ENCODE data around the gene PMEPA1.

The PMEPA1 gene

DNA sequence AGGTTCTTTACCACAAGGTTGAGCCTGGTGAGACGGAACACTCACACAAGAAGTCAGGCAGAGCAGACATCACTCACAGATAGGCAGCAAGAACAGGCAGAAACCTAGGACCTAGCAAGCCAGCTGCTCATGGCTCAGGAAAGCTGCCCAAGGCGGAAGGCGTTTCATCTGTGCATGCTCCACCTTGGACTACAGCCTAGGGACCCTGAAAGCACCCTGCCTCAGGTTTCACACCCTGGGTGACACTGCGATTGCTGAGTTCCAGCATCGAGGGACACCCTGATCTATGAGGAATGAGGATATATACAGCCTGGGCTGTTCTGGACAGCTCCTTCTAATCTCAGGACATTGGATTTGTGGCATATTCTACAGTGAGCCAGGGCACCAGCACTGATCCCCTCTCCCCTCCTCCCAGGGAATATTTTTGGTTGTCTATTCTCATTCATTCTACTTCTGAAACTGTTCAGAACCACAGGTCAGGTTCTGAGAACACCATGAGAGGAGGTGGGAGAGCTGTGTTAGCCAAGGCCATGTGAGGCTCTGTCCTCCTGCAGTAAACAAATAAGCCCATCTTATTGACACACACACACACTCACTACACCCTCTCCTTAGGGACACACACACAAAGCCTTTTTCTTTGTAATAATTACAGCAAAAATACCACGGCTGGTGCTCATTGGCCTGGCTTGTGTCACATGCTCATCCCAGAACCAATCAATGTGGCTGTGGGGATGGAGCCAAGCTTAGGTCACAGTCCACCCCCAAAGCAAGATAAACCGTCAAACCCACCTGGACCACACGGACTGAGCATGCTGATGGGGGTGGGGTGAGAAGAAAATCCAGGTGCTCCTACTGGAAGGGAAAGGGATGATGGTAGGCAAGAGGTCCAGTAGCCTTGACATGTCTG, 26.3 kb upstream of the PMEPA1 start:
- no peak for DNase-seq

DNA sequence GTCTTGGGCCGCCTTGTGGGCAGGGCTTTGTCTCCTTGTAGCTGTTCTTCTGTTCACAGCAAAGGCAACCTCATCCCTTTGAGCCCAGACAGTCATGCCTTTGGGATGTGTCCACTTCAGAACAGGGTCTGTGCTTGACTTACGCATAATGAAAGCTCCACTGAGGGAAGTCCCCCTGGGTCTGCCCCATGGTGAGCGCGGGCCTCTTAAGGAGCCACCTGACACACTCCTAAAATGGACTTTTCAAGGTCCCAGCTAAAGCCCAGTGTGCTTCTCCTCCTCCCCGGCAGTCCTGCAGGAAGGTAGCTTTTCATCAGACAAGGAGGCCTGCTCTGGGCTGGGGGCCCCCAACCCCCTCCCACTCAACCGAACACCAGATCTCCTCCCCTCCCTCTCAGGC, 24.9 kb upstream of the PMEPA1 start:
- no peak for DNase-seq

DNA sequence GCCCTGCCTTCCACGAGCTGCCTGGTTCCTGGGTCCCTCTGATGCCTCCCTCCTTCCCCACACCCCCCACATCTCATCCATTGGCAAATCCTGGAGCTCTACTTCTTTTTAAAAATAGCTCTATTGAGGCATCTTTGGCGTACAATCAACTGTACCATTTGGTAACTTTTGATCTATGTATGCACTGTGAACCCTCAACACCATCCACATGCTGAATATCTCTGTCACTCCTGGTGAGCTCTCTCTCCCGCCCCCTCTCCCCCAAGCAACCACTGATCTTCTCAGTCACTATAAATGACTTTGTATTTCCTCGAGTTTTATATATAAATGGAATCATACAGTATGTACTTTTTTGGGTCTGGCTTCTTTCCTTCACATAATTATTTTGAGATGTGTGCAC, 22.4 kb upstream of the PMEPA1 start:
- DNase-seq: no peak

DNA sequence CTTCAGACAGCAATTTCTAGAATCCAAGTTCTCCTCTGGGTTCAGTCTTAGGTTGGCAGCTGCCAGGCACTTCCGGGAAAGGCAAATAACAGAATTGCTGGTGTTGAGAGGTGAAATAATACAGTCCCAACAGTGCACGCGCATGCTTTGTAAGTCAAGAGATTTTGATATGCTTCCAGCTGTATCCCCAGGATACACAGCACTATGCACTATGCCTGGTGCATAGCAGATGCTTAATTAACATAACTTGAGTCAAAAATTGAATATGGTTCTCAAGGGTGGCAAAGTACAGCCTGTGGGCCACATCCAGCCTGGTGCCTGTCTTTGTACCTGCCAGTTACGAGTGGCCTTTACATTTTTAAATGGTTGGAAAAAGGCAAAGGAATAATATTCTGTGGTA, 18.9 kb upstream of the PMEPA1 start:
- DNase-seq: no peak

DNA sequence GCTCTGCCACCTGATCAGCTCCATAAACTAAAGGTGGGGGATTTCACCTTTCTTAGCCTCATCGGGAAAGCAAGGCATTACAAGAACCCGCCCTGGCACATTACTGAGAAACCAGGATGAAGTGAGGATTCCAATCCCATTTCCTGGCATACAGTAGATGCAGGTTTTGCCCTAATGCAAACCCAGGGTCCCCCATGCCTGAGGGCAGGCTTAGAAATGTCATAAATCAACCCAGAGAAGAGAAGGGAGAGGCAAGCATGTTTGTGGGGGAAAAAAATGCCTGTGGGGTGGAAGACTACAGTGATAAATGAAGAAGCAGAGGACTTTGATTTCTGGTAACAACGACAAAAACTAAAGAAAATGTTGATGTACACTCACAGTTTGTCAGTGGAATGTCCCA, 18.0 kb upstream of the PMEPA1 start:
- DNase-seq: no peak

DNA sequence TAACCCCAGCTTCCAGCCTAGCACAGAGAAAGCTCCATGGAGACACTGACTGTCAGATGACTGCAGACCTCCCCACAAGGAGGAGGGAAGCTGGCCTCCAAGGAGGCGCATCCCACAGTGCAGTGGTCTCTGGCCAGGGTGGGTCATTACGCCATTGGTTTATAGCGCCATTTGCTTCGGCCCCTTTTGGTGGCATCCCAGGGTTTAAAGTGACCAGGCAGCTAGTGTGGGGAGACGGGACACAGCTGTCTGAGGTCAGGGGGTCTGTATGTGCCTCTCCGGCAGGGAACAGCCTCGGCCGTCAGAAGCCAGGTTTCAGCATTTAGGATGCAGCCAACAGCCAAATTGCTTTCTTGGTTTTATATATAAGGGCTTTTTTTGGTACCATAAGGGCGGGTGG, 15.8 kb upstream of the PMEPA1 start:
- DNase-seq: no peak

DNA sequence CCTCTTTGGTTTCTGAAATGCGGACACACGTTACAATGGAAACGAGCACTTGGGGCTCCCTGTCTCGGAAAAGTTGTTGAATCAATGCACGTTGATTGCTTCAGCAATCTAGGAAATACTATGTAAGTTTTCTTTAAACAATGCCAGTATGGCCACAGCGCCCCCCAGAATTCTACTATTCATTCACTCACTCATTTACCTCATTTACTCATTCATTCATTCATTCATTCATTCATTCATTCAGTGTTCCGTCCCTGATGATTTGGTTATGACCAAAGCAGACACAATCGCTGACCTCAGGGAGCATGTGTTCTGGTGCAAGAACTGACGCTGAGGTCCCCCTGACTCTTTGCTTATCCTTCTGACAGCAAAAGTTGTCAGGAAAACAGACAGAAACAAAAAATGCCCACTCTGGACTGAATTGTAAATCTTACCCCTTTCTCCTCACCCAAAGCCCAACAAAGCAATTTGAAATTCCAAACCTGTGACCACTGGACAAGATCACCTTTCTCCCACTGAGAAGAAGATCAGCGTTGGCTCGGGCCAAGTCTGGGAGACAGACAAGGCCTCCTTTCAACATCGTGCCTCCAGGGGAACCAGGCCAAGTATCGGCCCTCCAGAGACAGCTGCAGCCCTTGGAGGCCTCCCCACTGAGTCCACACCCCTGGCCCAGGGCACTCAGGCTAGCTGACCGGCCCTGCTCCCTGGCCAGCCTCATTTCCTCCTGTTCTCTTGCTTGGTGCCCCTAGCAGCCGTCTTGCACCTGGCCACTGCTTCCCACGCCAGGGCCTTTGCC, 15.0 kb upstream of the PMEPA1 start:
- no peak for DNase-seq

DNA sequence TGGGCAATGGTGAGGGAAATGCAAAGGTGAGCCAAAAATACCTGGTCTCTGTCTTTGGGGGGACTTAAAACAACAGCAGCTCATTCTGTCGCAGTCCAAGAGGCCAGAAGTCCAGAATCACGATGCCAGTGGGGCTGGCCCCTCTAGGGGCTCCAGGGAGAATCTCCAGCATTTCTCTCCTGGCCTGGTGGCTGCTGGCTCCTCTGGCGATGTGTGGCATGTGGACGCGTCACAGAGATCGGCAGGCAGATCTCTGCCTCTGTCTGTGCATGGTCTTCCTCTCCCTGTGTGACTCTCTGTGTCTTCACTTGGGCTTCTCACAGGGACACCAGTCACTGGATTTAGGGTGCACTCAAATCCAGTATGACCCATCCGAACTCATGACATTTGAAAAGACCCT, 14.0 kb upstream of the PMEPA1 start:
- no peak for DNase-seq

DNA sequence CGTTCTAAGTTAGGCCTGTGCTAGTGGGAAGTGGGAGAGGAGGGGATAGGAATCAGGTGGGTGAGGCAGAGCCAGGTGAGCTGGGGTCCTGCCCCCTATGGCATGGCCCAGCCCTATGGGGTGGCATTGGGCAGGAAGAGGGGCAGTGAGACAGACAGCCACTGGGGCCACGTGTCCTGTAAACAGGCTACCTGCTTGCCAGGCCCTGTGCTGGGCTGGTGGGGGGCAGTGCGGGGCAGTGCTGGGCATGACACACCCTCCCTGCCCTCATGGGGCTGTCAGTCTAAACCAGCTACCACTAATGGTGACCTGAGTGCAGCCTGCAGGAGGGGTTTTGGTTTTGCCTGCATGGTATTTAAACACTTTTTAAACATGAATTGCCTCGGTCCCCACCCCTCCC, 10.1 kb upstream of the PMEPA1 start:
- no peak for DNase-seq

DNA sequence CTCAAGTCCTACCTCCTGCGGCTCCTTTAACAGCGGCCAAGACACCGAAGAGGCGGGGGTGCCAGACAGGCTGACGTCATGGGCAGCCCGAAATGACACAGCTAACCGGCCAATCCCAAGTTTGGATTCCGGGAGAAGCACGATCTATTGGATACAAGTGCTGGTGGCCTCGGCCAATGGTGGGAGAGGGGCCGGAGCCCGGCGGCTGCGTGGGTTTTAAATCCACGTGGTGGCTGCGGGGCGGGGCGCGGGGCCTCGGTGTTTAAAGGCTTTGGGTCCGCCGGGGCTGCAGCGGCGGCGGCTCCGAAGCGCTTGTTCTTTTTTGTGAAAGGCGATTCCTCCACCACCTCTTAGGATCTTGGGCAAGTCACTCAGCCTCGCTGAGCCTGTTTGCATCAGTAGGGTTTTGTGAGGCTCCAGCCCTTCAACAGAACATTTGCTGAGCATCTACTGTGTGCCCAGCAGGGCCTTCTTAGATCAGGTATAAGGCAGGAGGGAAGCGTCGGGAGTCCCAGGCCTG, 8.7 kb upstream of the PMEPA1 start:
- peak; percentile 97 to 99 for DNase-seq

DNA sequence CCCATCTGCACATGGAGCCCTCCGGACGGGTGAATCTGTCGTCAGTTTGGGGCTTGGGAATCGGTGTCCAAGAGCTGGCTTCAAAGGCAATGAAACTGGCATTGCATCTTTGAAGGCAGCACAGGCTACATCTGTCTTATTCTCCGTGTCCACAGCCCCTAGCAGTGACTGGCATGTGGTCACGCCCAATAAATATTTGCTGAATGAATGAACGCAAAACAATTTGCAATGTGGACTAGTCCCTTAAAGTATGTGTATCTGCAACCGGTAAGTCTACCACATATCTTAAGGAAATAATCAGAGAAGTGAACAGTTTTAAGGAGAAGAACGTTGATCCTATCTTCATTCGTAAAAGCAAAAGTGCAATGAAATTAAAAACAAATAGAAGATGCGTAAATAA, 8.0 kb upstream of the PMEPA1 start:
- DNase-seq: peak in 1 of 2 experiments; percentile 37

DNA sequence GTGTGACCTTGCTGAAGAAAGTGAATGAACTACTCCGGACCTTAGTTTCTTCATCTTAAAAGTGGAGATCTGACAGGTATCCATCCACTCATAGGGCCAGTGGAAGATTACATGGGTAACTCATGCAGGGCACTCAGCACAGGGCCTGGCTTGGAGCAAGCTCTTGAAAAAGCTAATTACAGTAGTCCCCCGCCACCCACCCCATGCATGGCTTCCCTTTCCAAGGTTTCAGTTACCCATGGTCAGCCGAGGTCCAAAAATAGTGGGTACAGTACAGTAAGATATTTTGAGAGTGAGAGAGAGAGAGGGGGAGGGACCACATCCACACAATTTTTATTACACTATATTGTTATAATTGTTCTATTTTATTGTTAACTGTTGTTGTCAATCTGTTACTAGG, 7.1 kb upstream of the PMEPA1 start:
- no peak for DNase-seq

DNA sequence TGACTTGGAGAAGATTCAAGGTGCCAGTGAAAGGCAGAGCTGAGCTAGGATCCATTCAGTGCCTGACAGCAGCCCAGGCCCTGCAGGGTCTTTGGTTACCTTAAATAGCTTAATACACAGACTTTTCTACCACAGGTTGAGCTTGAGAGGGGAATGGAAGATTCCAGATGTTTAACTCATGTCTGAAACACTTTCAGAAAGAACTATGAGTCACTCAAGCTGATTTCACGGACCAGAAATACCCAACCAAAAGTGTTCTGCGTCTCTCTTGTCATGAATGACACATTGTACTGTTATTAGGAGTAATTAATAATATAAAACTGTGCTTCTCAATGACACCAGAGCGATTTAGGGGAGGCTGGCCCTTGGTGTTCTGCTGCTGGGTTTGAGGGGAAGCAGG, 6.4 kb upstream of the PMEPA1 start:
- no peak for DNase-seq

DNA sequence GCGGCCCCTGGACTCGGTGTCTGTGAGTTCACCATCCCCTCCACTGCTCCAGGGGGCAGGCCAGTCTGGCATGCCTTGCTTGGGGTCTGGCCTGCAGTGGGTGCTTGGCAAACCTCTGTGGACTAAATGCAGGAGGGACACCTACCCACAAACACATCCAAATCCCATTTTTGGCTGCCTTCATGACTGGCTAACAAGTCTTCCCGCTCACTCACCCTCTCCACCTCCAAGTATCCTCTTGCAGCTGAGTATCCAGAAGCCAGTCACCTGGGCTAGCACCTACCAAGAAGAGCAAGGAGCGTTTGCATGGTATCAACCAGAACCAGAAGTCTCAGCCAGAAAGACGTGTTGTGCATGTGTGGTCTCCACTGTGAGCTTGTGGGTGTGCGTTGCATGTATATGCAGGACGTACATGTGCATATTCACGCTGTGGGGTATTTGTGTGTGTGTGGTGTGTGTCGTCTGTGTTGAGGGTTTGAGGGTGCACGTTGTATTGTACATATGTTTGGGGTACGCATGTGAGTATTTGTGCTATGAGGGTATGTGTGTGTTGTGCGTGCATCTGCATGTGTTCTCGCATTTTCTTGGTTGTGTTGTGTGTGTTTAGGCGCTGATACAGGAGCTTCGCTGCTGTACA, 5.6 kb upstream of the PMEPA1 start:
- DNase-seq: no peak

DNA sequence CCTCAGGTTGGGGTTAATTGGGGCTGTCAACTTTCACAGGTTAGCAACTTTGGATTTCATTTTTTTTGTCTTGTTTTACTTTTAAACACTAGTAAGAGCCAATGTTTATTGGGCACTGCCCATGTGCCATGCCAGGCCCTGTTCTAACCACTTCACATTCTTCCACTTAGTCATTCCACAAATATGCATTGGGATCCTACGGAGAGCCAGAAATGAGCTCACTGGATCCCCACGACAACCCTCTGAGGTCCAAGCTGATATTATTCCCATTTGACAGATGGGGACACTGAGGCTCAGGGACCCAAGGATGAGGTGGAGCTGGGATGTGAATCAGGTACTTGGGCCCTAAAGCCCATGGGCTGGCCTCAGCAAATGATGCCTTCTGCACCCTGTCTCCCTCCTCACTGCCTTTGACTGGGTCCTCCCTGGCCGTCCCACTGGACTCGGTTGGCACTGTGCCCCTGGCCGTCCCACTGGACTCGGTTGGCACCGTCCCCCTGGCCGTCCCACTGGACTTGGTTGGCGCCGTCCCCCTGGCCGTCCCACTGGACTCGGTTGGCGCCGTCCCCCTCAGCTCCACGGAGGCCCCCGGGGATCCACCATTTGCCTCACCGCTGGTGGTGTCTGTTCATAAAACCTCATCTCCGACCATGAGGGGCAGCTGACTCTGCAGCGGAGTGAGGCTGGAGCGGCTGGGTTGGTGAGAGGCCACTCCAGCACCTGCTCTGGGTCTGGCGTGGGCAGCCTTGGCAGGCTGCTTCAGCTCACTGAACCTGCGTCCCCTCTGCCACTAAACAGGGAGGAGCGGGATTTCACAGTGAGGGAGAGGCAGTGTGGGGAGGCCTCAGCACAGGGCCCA, 4.8 kb upstream of the PMEPA1 start:
- DNase-seq: no peak

DNA sequence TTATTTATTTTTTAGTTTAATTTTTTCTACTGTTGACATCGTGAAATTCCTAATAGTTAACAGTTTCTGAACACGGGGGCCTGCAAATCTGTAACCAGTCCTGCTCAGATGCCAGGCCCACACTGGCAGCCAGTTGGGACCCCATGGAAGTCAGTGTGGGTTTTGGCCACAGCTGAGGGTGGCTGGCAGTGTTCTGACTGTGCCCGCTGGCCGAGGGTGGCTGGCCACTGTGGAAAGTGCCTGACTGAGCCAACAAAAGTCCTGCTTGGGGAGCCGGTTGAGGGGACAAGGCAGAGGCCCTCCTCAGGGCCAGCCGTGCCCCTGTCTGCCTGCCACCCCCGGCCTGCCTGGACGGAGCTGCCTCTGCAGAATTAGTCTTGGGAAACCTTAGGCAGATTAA, 4.1 kb upstream of the PMEPA1 start:
- DNase-seq: no peak

DNA sequence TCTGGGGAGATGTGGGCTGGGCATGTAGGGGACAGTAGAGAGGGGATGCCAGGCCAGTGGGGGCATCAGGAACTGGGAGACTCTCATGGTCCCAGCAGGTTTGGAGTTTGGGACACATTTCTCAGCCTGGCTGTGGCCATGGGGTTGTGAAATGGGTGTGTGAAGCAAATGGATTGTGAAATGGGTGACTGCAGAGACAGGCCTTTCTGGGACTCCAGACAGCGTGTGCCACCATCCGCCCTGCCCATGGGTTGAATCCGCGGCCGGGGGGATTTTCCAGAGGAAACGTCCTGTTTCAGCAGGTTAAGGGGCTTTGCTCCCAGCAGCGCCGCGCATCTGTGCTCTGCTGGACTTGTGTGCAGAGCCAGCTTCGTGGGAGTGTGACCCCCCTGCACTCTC, 3.7 kb upstream of the PMEPA1 start:
- DNase-seq: no peak

DNA sequence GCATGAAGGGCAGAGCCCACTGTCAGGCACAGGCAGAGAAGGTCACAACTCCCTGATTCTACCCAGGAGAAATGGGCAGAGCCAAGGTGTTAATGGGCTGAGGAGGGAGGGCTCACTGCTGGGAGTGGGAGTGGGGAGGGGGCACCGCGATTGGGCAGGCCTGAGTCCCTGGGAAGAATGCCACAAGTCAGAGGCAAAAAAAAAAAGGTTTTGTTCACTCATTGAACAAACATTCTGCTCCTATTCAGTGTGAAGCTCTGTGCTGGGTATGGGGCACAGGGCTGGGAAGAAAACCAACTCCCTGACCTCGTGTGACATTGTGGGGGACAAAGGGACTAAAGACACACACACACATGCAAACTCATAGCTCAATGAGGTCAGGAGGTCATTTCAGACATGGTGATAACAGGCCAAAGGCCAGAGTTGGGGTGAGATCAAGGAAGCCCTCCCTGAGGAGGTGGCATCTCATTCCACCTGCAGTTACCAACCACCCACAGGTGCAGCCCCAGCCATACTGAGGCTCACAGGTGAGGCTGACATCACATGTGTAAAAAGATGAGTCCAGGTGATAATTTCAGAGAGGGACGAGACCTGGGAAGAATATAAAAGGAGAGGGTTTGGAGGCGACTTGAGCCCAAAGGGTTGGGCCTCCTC, 3.2 kb upstream of the PMEPA1 start:
- no peak for DNase-seq

DNA sequence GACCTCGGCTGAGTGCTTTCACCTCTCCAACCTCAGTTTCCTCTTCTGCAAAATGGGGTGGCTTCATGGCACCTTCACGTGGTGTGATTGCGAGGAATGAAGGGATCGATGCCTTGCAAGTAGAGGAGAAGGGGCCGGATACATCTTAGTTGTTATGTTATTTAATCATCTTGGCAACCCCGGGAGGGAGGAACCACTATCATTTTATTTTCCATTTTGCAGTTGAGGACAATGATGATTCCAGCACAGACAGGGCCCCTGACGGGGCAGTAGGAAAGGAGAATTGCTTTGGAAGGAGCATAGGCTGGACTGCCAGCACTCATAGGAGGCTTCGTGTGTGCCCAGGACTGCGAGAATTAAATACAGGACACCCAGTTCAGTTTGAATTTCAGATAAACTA, 2.5 kb upstream of the PMEPA1 start:
- DNase-seq: no peak

DNA sequence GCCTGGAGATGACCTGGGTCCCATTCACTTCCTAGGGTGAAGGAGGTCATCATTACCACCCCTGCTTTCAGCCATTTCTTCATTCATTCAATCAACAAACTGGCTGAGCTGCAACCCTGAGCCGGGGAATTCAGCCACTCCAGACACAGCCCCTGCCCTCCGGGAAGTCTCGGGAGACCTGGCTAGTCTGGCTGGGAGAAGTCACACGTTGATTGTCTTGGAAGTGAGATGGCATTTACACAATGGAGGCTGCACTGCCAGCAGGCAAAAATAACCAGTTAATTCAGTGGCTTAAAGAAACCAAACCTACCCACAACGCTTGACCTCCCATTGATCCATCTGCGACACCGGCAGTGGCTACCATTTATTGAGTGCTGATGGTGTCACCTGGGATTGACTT, 2.0 kb upstream of the PMEPA1 start:
- no peak for DNase-seq

DNA sequence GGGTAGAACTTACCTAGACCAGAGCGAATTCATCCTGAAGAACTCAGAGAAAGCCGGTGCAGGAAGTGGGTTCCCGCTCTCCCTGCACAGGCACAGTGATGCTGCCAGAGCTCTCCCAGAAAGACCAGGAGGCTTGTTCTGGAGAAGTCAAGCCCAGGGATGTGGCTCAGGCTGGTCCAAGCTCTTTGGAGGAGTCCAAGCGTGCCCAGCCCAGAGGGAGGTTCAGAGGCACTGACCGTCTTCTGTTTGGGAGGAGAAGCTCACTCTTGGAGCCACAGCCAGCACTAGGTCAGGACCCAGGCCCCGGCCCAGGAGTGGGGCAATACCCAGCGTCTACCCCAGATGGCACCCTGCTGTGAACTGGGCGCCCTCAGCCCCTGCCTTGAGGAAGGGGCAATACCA, 1.5 kb upstream of the PMEPA1 start:
- peak in 1 of 2 experiments; percentile 41 for DNase-seq

DNA sequence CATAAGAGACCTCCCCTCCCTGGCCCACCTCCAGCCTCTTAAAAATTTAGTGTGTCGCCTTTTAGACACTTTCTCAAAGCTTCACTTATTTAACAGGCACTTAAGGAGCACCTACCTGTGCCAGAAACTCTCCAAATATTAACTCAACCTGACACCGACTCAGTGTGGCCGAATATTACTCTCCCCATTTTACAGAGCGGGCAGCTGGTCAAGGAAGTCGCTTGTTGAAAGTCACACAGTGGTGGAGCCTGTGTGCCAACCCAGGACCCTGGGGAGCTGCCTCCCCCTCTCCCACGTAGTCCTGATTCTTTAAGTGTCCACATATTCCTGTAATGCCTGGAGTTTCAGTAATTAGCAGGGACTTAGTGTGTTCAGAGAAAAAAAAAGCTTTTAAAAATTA, 1.0 kb upstream of the PMEPA1 start:
- no peak for DNase-seq

Data from NCI-H526 (cell line).